Endothelial cell of umbilical vein (primary cell): Measurements from ENCODE around the gene NAV2. TPM values are rescaled to one million over a fixed set of nuclear protein-coding genes. Genes with fewer than 3 reads are reported as not detected.

ENCODE experiments used
- BruUV-seq: library from RNA; stranded (reverse); fragments of 400-500 nt; replicated peaks from 2 replicates; lab custom pipeline; 2021; lab: Mats Ljungman, UMichigan
- CTCF ChIA-PET: fragments of 300-600, 350-600 bp; sonication (Branson Sonifier 250); formaldehyde crosslinking; loops from one replicate; lab custom pipeline; 2021; ENCODE audit warnings: antibody characterized with exemption, inconsistent platforms; lab: Charles Lee
- POLR2A ChIA-PET: fragments of 300-600, 350-600 bp; sonication (Branson Sonifier 250); formaldehyde crosslinking; loops from one replicate; lab custom pipeline; 2021; ENCODE audit warnings: antibody characterized with exemption, inconsistent platforms; lab: Charles Lee
- DNase-seq: peaks from one replicate; pipeline ENCODE4 v3.0.0-alpha.2; 2011; ENCODE audit warnings: low read depth, low spot score
- FAIRE-seq: peaks from 2 replicates; lab custom pipeline; 2011; peaks lifted over from hg19 to GRCh38; lab: Jason Lieb, UNC
- H2AFZ ChIP-seq: 2 replicates; pipeline ENCODE4 v1.6.0; 2012; ENCODE audit warnings: low read depth, low read length, control low read depth, inconsistent platforms
- H3K27ac ChIP-seq: 2 replicates; pipeline ENCODE4 v1.5.1; 2011; ENCODE audit warnings: low read depth, mild to moderate bottlenecking, control low read depth, low read length, moderate library complexity; ENCODE audit not compliant: insufficient read depth
- H3K27me3 ChIP-seq, 2 experiments: 2 replicates each; pipeline versions ENCODE4 v1.6.0 to v1.6.1; 2011; ENCODE audit warnings: low read length in 2 of 2, mixed read lengths in 1 of 2; ENCODE audit not compliant: control insufficient read depth in 2 of 2, insufficient read depth in 2 of 2
- H3K36me3 ChIP-seq, 2 experiments: 2 replicates in 1 of 2; 3 replicates in 1 of 2; pipeline ENCODE4 v1.5.1; 2011; ENCODE audit warnings: low read length in 2 of 2, mild to moderate bottlenecking in 1 of 2, moderate library complexity in 1 of 2; ENCODE audit not compliant: control insufficient read depth in 2 of 2, insufficient read depth in 2 of 2; ENCODE audit errors: extremely low read depth in 1 of 2
- H3K4me1 ChIP-seq: 3 replicates; pipeline ENCODE4 v1.5.1; 2011; ENCODE audit warnings: mild to moderate bottlenecking, low read length; ENCODE audit not compliant: control insufficient read depth, insufficient read depth; ENCODE audit errors: extremely low read depth
- H3K4me2 ChIP-seq: 2 replicates; pipeline ENCODE4 v1.6.1; 2011; ENCODE audit warnings: low read length, control low read depth, mixed read lengths; ENCODE audit not compliant: insufficient read depth
- H3K4me3 ChIP-seq, 3 experiments: fragments of 200-600 bp in 1 of 3; sonication (generic), shearing (Covaris generic) in 1 of 3; replicated peaks in 1 of 3; 2 replicates each; pipeline ENCODE4 v1.5.1; 2011 to 2016; ENCODE audit warnings: control low read depth in 3 of 3, low read length in 3 of 3, mild to moderate bottlenecking in 2 of 3, inconsistent platforms in 1 of 3, low read depth in 1 of 3, moderate library complexity in 1 of 3; ENCODE audit not compliant: insufficient read depth in 1 of 3
- H3K79me2 ChIP-seq: 2 replicates; pipeline ENCODE4 v1.6.0; 2012; ENCODE audit warnings: low read length, inconsistent platforms; ENCODE audit not compliant: control insufficient read depth, insufficient read depth
- H3K9ac ChIP-seq: replicated peaks from 2 replicates; pipeline ENCODE3; 2011; ENCODE audit warnings: low read length, control low read depth; ENCODE audit not compliant: insufficient read depth; ENCODE audit errors: extremely low read depth
- H3K9me1 ChIP-seq: replicated peaks from 3 replicates; pipeline ENCODE4 v1.6.0; 2011; ENCODE audit warnings: mild to moderate bottlenecking, low read length; ENCODE audit not compliant: control insufficient read depth, insufficient read depth; ENCODE audit errors: extremely low read depth
- H3K9me3 ChIP-seq: replicated peaks from 2 replicates; pipeline ENCODE4 v1.5.1; 2012; ENCODE audit warnings: low read length, inconsistent platforms; ENCODE audit not compliant: control insufficient read depth, insufficient read depth
- H4K20me1 ChIP-seq: replicated peaks from 2 replicates; pipeline ENCODE3; 2011; ENCODE audit warnings: mild to moderate bottlenecking, low read length; ENCODE audit not compliant: control insufficient read depth, insufficient read depth; ENCODE audit errors: extremely low read depth
- EZH2 ChIP-seq: IDR thresholded peaks from 2 replicates; pipeline ENCODE4 v1.6.1; 2012; ENCODE audit warnings: borderline replicate concordance, low read depth, mild to moderate bottlenecking, moderate library complexity, low read length, inconsistent platforms; ENCODE audit not compliant: severe bottlenecking
- FOS ChIP-seq: IDR thresholded peaks from 2 replicates; pipeline ENCODE4 v1.6.1; 2011; ENCODE audit warnings: mild to moderate bottlenecking, low read length, moderate library complexity, borderline replicate concordance; ENCODE audit not compliant: insufficient read depth
- GATA2 ChIP-seq: IDR thresholded peaks from 2 replicates; pipeline ENCODE4 v1.7.0; 2011; ENCODE audit warnings: low read depth, mild to moderate bottlenecking, moderate library complexity, mixed read lengths, low read length; ENCODE audit not compliant: insufficient read length, insufficient read depth
- JUN ChIP-seq: IDR thresholded peaks from 2 replicates; pipeline ENCODE4 v1.6.1; 2011; ENCODE audit warnings: borderline replicate concordance, low read depth; ENCODE audit not compliant: insufficient read length, insufficient read depth
- MYC ChIP-seq: IDR thresholded peaks from one replicate; pipeline ENCODE4 v1.6.1; 2011; ENCODE audit warnings: mild to moderate bottlenecking, low read depth, low read length
- POLR2A ChIP-seq: IDR thresholded peaks from 2 replicates; pipeline ENCODE4 v1.6.1; 2012; ENCODE audit warnings: low read depth, mild to moderate bottlenecking, control low read depth, low read length
- POLR2AphosphoS5 ChIP-seq: IDR thresholded peaks from 2 replicates; pipeline ENCODE4 v1.6.1; 2012; ENCODE audit warnings: low read depth, mild to moderate bottlenecking, control low read depth, low read length, moderate library complexity; ENCODE audit not compliant: insufficient read depth
- dilution Hi-C: fragments of 300-500 bp; cut with MboI; formaldehyde crosslinking; loops from one replicate; pipeline ENCODE4 v1.15.0; 2019; ENCODE audit warnings: low sequenced_read_pairs; ENCODE audit not compliant: extremely low pct_ligation_motif_present
- intact Hi-C: fragments of 100-400 bp; cut with micrococcal nuclease; formaldehyde crosslinking; loops from one replicate; pipeline ENCODE4 v1.10.0; 2022
- polyA plus RNA-seq, 4 experiments: library from polyadenylated mRNA; depleted of rRNA in 3 of 4; stranded (reverse) in 3 of 4; unstranded in 1 of 4; fragments of >200 nt; gene quantifications; 2 replicates each; pipeline versions ENCODE4 v1.2.1 to v1.2.3, GENCODE V29; 2011 to 2012; ENCODE audit warnings: missing spikeins in 1 of 4
- total RNA-seq: library from RNA; stranded (reverse); gene quantifications from 2 replicates; pipeline ENCODE4 v1.2.3, GENCODE V29; 2021
- TF ChIP-seq, protein P1 (sequence below): IDR thresholded peaks from 2 replicates; pipeline ENCODE4 v1.6.1; 2011; ENCODE audit not compliant: insufficient read depth, insufficient read length
- TF ChIP-seq, protein P2 (sequence below), 2 donors: IDR thresholded peaks; 1 replicate in 1 of 2; 2 replicates in 1 of 2; pipeline ENCODE4 v1.5.1; 2011; ENCODE audit warnings: low read length in 2 of 2, mild to moderate bottlenecking in 2 of 2, moderate library complexity in 2 of 2, control low read depth in 1 of 2, inconsistent platforms in 1 of 2, low read depth in 1 of 2; ENCODE audit not compliant: insufficient read depth in 1 of 2; ENCODE audit errors: extremely low read depth in 1 of 2

Gene NAV2
- total and polyA plus RNA-seq, 2 donors (not counting 3 experiments of a cell fraction or from before 2014, with no cell fraction given) = 10.9 to 68.0 TPM

DNA sequence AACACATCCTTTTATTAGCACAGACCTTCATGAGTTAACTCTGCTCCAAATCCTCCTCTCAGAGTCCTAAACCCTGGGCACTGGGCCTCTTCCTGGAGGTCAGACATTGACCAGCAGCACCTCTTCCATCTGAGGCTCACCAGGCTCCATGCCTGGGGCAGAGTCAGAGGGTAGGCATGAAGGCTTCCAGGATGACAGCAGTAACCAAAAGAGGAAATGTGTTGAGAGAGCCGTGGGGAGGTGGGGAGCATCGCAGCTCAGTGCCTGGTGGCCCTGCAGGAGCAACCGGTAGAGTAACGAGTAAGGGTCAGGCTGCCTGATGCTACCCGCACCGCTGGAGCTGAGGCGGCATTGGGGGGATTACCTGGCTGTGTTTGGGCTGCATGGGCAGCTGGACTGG is 9.4 kb upstream of the NAV2 start:
- Histone ChIP-seq H3K79me2 (no peaks in the 10 kb centered on the region), H3K9ac (no peak overlapping the region), H3K4me1 (peaks cover 16% of the 10 kb centered on the region), H3K27me3 (no peaks in the 10 kb centered on the region), H3K9me3 (no peaks in the 10 kb centered on the region), H2AFZ (no peak overlapping the region), H3K4me3 (no peak overlapping the region), H3K4me2 (no peak overlapping the region), H3K27ac (no peak overlapping the region), H4K20me1 (no peaks in the 10 kb centered on the region), H3K9me1 (no peaks in the 10 kb centered on the region), H3K36me3 (no peaks in the 10 kb centered on the region)
- dilution Hi-C loops = no loop called here
- ChIA-PET CTCF (interaction anchor here (0.9 to 1.3 kb wide), 2 partner anchors 14 to 45 kb away, joined by 4 read pairs; no protein-coding TSS in a partner anchor), POLR2A (no interaction called here)
- TF ChIP-seq, protein P1, sequence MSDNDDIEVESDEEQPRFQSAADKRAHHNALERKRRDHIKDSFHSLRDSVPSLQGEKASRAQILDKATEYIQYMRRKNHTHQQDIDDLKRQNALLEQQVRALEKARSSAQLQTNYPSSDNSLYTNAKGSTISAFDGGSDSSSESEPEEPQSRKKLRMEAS = no peak
- TF ChIP-seq, protein P2, sequence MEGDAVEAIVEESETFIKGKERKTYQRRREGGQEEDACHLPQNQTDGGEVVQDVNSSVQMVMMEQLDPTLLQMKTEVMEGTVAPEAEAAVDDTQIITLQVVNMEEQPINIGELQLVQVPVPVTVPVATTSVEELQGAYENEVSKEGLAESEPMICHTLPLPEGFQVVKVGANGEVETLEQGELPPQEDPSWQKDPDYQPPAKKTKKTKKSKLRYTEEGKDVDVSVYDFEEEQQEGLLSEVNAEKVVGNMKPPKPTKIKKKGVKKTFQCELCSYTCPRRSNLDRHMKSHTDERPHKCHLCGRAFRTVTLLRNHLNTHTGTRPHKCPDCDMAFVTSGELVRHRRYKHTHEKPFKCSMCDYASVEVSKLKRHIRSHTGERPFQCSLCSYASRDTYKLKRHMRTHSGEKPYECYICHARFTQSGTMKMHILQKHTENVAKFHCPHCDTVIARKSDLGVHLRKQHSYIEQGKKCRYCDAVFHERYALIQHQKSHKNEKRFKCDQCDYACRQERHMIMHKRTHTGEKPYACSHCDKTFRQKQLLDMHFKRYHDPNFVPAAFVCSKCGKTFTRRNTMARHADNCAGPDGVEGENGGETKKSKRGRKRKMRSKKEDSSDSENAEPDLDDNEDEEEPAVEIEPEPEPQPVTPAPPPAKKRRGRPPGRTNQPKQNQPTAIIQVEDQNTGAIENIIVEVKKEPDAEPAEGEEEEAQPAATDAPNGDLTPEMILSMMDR (IDR thresholded peaks at IDR 0.05; ENCODE audit: extremely low read depth in 1 of 2, insufficient read depth in 1 of 2, low read depth in 1 of 2, low read length in 2 of 2) = no peak
- TF ChIP-seq FOS (no peak), MYC (no peak), POLR2AphosphoS5 (no peak), EZH2 (no peak), POLR2A (no peak), JUN (no peak), GATA2 (no peak)
- DNase-seq = no peak
- no peak for FAIRE-seq
- BruUV-seq = no TSS peak
- intact Hi-C loops = no loop called here
